ENCODE results near the gene METTL16.
A peak's percentile ranks its signal among the peaks of the same experiment; 100 is the strongest.
"Not testable (repeated sequence)": the region's sequence is repeated elsewhere in the genome, so short reads cannot be mapped to it uniquely, and the experiment has no call there.

Gene METTL16, protein sequence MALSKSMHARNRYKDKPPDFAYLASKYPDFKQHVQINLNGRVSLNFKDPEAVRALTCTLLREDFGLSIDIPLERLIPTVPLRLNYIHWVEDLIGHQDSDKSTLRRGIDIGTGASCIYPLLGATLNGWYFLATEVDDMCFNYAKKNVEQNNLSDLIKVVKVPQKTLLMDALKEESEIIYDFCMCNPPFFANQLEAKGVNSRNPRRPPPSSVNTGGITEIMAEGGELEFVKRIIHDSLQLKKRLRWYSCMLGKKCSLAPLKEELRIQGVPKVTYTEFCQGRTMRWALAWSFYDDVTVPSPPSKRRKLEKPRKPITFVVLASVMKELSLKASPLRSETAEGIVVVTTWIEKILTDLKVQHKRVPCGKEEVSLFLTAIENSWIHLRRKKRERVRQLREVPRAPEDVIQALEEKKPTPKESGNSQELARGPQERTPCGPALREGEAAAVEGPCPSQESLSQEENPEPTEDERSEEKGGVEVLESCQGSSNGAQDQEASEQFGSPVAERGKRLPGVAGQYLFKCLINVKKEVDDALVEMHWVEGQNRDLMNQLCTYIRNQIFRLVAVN

GRCh38 chr17:2511462-2512369, at the start of gene METTL16:
Gene METTL16, minus strand, starts transcription at chr17:2511888. Its CDS starts 9,557 bp downstream, at chr17:2502331.
- DNase-seq: peak; percentile 96

DNA sequence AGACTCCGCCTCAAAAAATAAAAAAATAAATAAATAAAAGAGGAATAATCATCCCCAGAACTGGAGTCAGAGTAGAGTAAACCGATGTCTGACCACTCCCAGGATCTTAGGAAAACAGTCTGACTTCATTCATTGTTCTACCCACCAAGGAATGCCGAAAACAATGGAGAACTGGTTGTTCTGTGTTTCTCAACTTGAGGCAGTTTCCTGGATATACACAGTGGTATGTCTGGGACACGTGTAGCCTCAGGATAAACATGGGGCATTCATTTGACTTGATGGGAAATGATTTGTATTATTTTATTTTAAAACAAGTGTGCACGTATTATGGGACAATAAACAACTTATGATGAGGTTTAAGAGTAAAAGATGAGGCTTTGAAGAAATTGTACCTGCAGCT, 49.0 kb upstream of the METTL16 start:
- no peak for DNase-seq

- no peak for DNase-seq
These were observed 40.2 kb upstream of the METTL16 start for GRCh38 chr17:2551928-2552327.

DNA sequence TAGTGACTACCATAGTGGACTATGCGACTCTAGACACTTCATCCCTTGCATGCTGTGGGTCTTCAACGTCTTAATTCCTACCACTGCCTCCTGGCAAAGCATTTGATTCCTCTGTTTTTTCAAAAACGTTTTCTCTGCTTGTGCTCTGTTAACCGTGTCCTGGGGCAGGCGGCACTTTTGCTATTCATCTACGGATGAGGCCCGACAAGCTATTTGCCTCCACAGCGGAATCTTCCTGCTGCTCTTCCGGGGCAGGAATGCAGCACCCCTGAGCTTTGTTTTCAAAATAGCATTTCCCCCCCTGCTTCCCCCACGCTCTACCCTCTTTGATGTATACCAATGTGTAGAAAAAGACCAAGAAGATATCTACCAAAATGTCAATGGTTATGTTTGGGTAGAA, 39.8 kb upstream of the METTL16 start:
- no peak for DNase-seq

DNA sequence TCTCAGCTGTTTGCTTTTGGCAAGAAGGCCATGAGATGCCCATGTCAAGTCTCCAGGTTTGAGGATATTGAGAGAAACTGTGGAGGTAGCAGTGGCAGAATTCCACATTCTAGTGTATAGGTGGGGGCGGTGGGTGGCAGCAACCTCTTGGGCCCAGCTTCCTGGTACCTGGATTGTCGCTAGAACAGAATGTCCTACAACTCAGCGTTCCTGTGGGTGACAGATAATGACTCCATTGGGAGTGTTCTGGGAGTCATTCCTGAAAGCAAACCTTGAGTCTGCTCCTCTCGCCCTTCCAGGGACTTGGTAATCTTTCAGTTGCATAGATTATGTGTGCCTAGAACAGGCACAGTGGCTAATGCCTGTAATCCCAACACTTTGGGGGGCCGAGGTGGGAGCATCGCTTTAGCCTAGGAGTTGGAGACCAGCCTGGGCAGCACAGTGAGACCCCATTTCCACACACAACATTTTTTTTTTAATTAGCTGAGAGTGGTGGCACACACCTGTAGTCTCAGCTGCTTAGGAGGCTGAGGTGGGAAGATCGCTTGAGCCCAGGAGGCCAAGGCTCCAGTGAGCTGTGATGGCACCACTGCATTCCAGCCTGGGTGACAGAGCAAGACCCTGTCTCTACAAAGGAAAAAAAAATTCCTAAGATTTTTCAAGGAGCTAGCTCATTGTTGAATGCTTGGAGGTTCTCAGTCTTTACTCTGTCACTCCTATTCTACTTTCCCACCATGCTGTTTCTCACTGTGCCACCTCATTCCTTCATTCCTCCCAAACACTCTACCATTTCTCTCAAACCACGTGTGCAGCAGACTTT, 37.9 kb upstream of the METTL16 start:
- DNase-seq: no peak

DNA sequence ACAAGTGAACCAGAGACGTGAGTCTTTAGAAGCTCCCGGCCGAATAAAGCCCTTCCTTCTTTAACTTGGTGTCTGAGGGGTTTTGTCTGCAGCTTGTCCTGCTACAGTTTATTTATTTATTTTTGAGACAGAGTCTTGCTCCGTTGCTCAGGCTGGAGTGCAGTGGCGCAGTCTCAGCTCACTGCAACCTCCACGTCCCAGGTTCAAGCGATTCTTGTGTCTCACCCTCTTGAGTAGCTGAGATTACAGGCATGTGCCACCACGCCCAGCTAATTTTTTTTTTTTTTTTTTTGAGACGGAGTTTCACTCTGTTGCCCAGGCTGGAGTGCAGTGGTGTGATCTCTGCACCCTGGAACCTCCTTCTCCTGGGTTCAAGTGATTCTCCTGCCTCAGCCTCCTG, 36.3 kb upstream of the METTL16 start:
- DNase-seq: not testable (repeated sequence)

DNA sequence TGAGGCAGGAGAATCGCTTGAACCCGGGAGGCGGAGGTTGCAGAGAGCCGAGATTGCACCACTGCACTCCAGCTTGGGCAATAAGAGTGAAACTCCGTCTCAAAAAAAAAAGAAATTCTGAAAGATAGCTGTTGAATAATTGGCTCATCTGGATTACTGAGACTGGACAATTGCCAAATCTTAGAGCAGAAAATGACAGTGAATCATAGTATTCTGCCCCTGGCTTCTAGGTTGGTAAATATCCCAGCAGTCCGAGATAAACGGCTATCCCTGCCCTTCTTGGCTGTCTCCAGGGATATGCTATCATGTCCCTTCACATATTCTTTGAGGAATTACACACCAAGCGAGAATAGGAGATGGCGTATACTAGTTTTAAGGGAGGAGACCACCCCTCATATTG, 35.5 kb upstream of the METTL16 start:
- DNase-seq: no peak

DNA sequence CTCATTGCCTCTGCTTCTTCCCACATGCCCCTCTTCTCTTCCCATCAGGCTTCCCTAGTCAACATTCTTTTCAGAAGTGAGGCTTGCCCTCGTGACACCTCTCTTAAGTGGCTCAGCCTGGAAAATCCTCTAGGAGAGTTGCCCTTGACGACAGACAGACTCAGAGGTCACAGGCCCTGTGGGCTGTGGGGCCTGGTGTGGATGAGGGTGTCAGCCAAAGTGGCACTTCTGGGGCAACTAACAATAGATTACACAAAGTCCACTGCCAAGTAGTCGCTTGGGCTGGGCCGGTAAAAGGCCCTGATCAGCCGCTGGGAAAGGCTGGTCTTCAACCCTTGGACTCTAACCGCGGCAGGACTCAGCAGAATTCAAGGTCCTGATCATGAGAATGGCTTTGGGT, 33.7 kb upstream of the METTL16 start:
- no peak for DNase-seq

- DNase-seq: no peak
These were observed 30.8 kb upstream of the METTL16 start for GRCh38 chr17:2542456-2542855.

DNA sequence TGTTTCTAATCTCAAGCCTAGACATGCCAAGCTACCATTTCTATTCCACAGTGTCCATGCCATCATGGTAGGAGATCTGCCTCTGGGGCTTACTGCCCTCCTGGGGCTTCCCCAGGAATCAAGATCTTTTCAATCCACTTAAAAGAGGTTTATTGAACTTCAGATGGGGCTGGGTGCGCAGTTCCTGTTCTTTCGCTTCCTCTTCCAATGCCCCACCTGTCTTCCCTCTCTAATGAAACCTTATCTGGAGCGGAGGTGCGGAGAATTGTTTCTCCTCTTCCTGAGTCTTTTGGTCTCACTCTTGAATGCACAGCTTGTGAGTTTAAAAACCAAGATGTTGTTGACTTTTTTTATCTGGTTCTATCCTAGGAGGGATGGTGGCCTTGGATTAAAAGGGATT, 30.4 kb upstream of the METTL16 start:
- DNase-seq: no peak

GRCh38 chr17:2537579-2537978, 25.9 kb upstream of the METTL16 start:
- not testable (repeated sequence) for DNase-seq

DNA sequence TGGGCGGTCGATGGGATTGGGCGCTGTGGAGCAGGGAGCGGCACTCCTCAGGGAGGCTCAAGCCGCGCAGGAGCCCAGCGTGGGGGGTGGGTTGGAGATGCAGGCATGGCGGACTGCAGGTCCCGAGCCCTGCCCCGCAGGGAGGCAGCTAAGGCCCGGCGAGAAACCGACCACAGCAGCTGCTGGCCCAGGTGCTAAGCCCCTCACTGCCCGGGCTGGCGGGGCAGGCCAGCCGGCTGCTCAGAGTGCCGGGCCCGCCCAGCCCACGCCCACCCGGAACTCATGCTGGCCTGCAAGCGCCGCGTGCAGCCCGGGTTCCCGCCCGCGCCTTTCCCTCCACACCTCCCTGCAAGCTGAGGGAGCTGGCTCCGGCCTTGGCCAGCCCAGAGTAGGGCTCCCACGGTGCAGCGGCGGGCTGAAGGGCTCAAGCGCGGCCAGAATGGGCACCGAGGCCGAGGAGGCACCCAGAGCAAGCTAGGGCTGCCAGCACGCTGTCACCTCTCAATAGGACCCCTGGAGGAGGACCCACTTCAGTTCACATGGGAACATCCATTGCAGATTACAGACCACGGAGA, 20.5 kb upstream of the METTL16 start:
- DNase-seq: no peak

DNA sequence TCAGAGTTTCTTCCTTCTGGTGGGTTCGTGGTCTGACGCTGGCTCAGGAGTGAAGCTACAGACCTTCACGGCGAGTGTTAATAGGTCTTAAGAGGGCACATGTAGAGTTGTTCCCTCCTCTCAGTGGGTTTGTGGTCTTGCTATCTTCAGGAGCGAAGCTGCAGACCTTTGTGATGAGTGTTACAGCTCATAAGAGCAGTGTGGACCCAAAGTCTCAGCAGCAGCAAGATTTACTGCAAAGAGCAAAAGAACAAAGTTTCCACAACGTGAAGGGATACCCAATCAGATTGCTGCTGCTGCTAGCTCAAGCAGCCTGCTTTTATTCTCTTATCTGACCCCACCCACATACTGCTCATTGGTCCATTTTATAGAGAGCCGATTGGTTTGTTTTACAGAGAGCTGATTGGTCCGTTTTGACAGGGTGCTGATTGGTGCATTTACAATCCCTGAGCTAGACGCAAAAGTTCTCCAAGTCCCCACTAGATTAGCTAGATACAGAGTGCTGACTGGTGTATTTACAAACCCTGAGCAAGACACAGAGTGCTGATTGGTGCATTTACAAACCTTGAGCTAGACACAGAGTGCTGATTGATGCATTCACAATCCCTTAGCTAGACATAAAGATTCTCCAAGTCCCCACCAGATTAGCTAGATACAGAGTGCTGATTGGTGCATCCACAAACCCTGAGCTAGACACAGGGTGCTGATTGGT, 19.7 kb upstream of the METTL16 start:
- DNase-seq: not testable (repeated sequence)

DNA sequence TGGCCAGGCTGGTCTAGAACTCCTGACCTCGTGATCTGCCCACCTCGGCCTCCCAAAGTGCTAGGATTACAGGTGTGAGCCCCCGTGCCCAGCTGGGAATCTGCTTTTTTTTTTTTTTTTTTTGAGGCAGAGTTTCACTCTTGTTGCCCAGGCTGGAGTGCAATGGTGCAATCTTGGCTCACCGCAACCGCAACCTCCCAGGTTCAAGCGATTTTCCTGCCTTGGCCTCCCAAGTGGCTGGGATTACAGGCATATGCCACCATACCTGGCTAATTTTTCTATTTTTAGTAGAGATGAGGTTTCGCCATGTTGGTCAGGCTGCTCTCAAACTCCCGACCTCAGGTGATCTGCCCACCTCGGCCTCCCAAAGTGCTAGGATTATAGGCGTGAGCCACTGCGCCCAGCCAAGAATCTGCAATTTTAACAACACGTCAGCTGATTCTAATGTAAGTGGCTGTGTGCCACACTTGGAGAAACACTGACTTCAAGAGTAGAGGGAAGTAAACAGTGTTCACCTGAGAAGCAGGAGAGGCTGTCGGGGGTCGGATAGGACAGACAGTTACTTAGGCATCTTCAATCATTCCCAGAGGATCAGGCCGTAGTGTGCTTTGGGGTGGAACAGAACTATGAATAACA, 10.2 kb upstream of the METTL16 start:
- DNase-seq: not testable (repeated sequence)

DNA sequence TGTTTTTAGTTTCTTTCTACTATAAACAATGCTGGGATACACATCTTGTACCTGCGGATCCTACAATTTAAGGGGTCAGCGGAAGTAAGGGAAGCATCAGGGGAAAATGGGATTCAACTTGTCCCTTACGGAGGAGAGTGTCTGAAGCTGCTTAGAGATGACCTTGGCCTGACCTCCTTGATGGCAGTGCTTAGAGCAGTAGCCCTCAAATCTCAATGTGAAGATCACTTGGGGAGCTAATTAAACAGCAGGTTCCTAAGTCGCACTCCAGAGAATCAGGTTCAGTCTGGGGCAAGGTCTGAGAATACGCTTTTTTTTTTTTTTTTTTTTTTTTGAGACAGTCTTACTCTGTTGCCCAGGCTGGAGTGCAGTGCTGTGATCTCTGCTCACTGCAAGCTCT, 9.6 kb upstream of the METTL16 start:
- no peak for DNase-seq

DNA sequence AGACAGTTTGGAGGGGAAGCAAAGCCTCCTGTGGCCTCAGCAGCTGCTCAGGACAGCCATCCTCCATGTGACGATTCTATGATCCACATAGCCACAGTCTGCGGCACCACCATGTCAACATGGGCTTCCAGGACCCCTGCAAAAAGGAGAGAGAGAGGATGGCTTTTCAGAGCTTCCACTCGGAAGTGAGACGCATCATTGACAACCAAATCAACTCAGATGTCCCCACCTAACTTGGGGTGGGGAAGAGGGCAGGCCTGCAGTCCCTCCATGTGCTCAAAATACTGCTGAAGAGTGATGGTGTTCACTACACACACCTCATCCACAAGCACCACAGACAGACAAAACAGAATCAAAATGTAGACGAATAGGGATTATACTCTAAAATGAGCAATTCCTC, 5.9 kb upstream of the METTL16 start:
- DNase-seq: no peak

- no peak for DNase-seq
These were observed 588 bp downstream of the METTL16 start for GRCh38 chr17:2511138-2511461.

DNA sequence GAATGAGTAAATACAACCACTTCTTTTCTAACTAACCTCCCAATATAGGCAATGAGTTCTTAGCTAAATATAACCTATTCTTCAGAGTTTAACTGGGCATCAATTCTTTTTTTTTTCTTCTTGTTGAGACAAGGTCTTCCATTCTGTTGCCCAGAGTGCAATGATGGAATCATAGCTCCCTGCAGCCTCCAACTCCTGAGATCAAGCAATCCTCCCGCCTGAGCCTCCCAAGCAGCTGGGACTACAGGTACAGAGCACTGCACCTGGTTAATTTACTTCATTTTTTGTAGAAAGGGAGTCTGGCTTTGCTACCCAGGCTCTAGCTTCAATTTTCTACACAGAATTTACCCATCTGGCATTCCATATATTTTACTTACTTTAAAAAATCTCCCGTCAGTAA, 1.1 kb downstream of the METTL16 start:
- DNase-seq: no peak

DNA sequence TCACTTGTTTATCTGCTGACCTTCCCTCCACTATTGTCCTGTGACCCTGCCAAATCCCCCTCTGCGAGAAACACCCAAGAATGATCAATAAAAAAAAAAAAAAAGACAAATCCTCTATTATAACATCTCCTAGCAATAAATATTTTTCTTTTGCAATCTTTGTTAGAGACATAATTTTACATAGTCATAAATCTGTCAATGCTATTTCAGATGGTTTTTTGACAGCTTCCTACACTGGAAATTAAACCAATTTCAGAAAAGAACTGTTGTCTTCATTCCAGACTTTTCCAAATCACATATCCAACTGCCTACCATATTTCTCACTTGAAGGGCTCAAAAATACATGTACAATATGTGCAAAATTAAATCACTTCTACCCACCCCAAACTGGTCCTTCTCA, 3.7 kb downstream of the METTL16 start:
- no peak for DNase-seq

GRCh38 chr17:2507015-2507414, 4.7 kb downstream of the METTL16 start:
- not testable (repeated sequence) for DNase-seq

GRCh38 chr17:2503627-2504026, 8.1 kb downstream of the METTL16 start:
- no peak for DNase-seq
